HepG2 (cell line): ENCODE results near the gene FPGS. TPM values are rescaled to one million over a fixed set of nuclear protein-coding genes. Genes with fewer than 3 reads are reported as not detected.

ENCODE experiments used
- EEA1 ChIP-seq: sonication (generic); formaldehyde crosslinking; IDR thresholded peaks from 2 replicates; pipeline ENCODE4 v1.5.1; 2020; ENCODE audit warnings: mild to moderate bottlenecking, missing genetic modification reagents, borderline replicate concordance
- HNF4G ChIP-seq, 2 experiments: sonication (generic) in 1 of 2; formaldehyde crosslinking in 1 of 2; IDR thresholded peaks; 2 replicates each; pipeline versions ENCODE4 v1.4.0 to v1.6.1; 2011 to 2020; ENCODE audit warnings: borderline replicate concordance in 2 of 2, low read depth in 2 of 2, mild to moderate bottlenecking in 2 of 2, low read length in 1 of 2, missing genetic modification reagents in 1 of 2, moderate library complexity in 1 of 2
- RNF2 ChIP-seq: fragments of 450-650 bp; conservative IDR thresholded peaks from 2 replicates; pipeline ENCODE4 v1.6.1; 2016; ENCODE audit warnings: low read depth
- ZNF326 ChIP-seq: sonication (generic); formaldehyde crosslinking; IDR thresholded peaks from 2 replicates; pipeline ENCODE4 v1.4.0; 2020; ENCODE audit warnings: missing genetic modification reagents, borderline replicate concordance
- polyA plus RNA-seq, 8 experiments: library from polyadenylated mRNA; depleted of rRNA in 3 of 8; stranded (reverse) in 7 of 8; unstranded in 1 of 8; fragments of >200 nt; fragmentation: Illumina TruSeq in 4 of 8; extraction: Trizol in 4 of 8; gene quantifications; 2 replicates each; pipeline versions ENCODE4 v1.2.1 to v1.2.3, GENCODE V29; 2011 to 2016; ENCODE audit warnings: low read depth in 4 of 8, missing spikeins in 1 of 8, mixed read lengths in 1 of 8; ENCODE audit not compliant: insufficient read depth in 1 of 8
- total RNA-seq, 5 experiments: library from RNA; depleted of rRNA; stranded (reverse); fragments of >200 nt; fragmentation: Illumina TruSeq; extraction: Trizol; gene quantifications; 2 replicates each; pipeline ENCODE4 v1.2.3, GENCODE V29; 2016; ENCODE audit warnings: low read depth in 1 of 5
- TF ChIP-seq, protein P1 (sequence below), 2 experiments: sonication (generic) in 1 of 2; formaldehyde crosslinking in 1 of 2; IDR thresholded peaks; 2 replicates each; pipeline versions ENCODE4 v1.6.1 to v1.9.0; 2014 to 2022; ENCODE audit warnings: antibody characterized with exemption in 1 of 2, borderline replicate concordance in 1 of 2, inconsistent platforms in 1 of 2, low read depth in 1 of 2, missing genetic modification reagents in 1 of 2
- TF ChIP-seq, protein P2 (sequence below): sonication (generic); formaldehyde crosslinking; IDR thresholded peaks from 2 replicates; pipeline ENCODE4 v1.4.0; 2020; ENCODE audit warnings: missing genetic modification reagents
- TF ChIP-seq, protein P3 (sequence below): sonication (generic); formaldehyde crosslinking; IDR thresholded peaks from 2 replicates; pipeline ENCODE4 v1.4.0; 2020; ENCODE audit warnings: missing genetic modification reagents
- TF ChIP-seq, protein P4 (sequence below): sonication (generic); formaldehyde crosslinking; IDR thresholded peaks from 2 replicates; pipeline ENCODE4 v1.9.0; 2021; ENCODE audit warnings: mild to moderate bottlenecking, missing genetic modification reagents

FPGS gene
- total and polyA plus RNA-seq, 2 of the 13 experiments (the other 11 are each of a cell fraction or from before 2014, with no cell fraction given) = 35.6 to 36.8 TPM

DNA sequence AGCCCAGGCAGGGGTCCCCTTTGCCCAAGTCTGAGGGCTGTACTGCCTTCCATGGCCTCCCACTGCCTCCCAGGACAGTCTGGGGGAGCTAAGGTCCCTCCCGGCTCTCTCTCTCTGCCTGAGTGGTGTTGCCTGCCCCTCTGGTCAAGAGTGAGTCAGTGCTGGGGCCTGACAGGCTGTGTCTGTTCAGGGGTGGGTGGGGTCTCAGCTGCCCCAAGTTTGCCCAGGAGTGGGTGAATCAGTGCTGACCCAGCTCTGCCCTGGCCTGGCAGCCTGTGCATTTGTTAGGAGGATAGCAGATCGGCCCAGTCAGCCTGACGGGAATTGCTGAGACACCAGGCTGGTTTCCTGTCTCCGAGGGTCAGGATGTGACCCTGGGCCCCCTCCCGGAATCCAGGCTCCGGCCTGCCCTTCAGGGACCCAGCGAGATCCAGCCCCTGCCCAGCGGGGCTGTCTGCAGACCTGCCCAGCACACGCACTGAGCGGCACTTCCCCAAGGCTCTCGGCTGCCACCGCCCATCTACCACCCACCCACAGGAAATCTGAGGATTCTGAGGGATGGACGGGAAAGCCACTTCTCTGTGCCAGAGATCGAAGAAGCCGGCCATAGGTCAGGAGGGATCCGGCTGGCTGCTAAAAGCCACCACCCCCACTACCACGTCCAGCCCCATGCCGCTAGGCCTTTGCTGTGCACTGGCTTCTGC lies 35.8 kb downstream of the FPGS start (continued):
- TF ChIP-seq, protein P1, sequence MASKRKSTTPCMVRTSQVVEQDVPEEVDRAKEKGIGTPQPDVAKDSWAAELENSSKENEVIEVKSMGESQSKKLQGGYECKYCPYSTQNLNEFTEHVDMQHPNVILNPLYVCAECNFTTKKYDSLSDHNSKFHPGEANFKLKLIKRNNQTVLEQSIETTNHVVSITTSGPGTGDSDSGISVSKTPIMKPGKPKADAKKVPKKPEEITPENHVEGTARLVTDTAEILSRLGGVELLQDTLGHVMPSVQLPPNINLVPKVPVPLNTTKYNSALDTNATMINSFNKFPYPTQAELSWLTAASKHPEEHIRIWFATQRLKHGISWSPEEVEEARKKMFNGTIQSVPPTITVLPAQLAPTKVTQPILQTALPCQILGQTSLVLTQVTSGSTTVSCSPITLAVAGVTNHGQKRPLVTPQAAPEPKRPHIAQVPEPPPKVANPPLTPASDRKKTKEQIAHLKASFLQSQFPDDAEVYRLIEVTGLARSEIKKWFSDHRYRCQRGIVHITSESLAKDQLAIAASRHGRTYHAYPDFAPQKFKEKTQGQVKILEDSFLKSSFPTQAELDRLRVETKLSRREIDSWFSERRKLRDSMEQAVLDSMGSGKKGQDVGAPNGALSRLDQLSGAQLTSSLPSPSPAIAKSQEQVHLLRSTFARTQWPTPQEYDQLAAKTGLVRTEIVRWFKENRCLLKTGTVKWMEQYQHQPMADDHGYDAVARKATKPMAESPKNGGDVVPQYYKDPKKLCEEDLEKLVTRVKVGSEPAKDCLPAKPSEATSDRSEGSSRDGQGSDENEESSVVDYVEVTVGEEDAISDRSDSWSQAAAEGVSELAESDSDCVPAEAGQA (IDR thresholded peaks at IDR 0.05; ENCODE audit: low read depth) = no peak
- TF ChIP-seq, protein P1 (CRISPR knock-in tag; IDR thresholded peaks at IDR 0.05; ENCODE audit: borderline replicate concordance) = no peak
- TF ChIP-seq, protein P2, sequence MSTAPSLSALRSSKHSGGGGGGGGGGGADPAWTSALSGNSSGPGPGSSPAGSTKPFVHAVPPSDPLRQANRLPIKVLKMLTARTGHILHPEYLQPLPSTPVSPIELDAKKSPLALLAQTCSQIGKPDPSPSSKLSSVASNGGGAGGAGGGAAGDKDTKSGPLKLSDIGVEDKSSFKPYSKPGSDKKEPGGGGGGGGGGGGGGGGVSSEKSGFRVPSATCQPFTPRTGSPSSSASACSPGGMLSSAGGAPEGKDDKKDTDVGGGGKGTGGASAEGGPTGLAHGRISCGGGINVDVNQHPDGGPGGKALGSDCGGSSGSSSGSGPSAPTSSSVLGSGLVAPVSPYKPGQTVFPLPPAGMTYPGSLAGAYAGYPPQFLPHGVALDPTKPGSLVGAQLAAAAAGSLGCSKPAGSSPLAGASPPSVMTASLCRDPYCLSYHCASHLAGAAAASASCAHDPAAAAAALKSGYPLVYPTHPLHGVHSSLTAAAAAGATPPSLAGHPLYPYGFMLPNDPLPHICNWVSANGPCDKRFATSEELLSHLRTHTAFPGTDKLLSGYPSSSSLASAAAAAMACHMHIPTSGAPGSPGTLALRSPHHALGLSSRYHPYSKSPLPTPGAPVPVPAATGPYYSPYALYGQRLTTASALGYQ = no peak
- TF ChIP-seq ZNF326 (no peak), RNF2 (no peak), EEA1 (CRISPR knock-in tag) (no peak), HNF4G (IDR thresholded peaks at IDR 0.05; ENCODE audit: borderline replicate concordance, low read depth, low read length) (no peak), HNF4G (CRISPR knock-in tag; IDR thresholded peaks at IDR 0.05; ENCODE audit: borderline replicate concordance, low read depth) (no peak)
- TF ChIP-seq, protein P3, sequence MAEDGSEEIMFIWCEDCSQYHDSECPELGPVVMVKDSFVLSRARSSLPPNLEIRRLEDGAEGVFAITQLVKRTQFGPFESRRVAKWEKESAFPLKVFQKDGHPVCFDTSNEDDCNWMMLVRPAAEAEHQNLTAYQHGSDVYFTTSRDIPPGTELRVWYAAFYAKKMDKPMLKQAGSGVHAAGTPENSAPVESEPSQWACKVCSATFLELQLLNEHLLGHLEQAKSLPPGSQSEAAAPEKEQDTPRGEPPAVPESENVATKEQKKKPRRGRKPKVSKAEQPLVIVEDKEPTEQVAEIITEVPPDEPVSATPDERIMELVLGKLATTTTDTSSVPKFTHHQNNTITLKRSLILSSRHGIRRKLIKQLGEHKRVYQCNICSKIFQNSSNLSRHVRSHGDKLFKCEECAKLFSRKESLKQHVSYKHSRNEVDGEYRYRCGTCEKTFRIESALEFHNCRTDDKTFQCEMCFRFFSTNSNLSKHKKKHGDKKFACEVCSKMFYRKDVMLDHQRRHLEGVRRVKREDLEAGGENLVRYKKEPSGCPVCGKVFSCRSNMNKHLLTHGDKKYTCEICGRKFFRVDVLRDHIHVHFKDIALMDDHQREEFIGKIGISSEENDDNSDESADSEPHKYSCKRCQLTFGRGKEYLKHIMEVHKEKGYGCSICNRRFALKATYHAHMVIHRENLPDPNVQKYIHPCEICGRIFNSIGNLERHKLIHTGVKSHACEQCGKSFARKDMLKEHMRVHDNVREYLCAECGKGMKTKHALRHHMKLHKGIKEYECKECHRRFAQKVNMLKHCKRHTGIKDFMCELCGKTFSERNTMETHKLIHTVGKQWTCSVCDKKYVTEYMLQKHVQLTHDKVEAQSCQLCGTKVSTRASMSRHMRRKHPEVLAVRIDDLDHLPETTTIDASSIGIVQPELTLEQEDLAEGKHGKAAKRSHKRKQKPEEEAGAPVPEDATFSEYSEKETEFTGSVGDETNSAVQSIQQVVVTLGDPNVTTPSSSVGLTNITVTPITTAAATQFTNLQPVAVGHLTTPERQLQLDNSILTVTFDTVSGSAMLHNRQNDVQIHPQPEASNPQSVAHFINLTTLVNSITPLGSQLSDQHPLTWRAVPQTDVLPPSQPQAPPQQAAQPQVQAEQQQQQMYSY (CRISPR knock-in tag) = no peak; the same call in 1 of the 2 replicates
- TF ChIP-seq, protein P4, sequence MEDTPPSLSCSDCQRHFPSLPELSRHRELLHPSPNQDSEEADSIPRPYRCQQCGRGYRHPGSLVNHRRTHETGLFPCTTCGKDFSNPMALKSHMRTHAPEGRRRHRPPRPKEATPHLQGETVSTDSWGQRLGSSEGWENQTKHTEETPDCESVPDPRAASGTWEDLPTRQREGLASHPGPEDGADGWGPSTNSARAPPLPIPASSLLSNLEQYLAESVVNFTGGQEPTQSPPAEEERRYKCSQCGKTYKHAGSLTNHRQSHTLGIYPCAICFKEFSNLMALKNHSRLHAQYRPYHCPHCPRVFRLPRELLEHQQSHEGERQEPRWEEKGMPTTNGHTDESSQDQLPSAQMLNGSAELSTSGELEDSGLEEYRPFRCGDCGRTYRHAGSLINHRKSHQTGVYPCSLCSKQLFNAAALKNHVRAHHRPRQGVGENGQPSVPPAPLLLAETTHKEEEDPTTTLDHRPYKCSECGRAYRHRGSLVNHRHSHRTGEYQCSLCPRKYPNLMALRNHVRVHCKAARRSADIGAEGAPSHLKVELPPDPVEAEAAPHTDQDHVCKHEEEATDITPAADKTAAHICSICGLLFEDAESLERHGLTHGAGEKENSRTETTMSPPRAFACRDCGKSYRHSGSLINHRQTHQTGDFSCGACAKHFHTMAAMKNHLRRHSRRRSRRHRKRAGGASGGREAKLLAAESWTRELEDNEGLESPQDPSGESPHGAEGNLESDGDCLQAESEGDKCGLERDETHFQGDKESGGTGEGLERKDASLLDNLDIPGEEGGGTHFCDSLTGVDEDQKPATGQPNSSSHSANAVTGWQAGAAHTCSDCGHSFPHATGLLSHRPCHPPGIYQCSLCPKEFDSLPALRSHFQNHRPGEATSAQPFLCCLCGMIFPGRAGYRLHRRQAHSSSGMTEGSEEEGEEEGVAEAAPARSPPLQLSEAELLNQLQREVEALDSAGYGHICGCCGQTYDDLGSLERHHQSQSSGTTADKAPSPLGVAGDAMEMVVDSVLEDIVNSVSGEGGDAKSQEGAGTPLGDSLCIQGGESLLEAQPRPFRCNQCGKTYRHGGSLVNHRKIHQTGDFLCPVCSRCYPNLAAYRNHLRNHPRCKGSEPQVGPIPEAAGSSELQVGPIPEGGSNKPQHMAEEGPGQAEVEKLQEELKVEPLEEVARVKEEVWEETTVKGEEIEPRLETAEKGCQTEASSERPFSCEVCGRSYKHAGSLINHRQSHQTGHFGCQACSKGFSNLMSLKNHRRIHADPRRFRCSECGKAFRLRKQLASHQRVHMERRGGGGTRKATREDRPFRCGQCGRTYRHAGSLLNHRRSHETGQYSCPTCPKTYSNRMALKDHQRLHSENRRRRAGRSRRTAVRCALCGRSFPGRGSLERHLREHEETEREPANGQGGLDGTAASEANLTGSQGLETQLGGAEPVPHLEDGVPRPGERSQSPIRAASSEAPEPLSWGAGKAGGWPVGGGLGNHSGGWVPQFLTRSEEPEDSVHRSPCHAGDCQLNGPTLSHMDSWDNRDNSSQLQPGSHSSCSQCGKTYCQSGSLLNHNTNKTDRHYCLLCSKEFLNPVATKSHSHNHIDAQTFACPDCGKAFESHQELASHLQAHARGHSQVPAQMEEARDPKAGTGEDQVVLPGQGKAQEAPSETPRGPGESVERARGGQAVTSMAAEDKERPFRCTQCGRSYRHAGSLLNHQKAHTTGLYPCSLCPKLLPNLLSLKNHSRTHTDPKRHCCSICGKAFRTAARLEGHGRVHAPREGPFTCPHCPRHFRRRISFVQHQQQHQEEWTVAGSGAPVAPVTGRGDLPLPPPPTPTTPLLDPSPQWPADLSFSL (CRISPR knock-in tag) = no peak
